ENCODE results near the gene CCN2.

CCN2 gene

GRCh38 chr6:131898718-131899117, 52.5 kb downstream of the CCN2 start:
- Histone ChIP-seq H3K4me3 (no peak overlapping the region), H3K27ac (no peak overlapping the region), H3K9me3 (no peaks in the 10 kb centered on the region), H3K36me3 (no peaks in the 10 kb centered on the region), H3K27me3 (no peaks in the 10 kb centered on the region), H3K4me1 (no peaks in the 10 kb centered on the region)
- TF ChIP-seq CTCF (IDR thresholded peaks at IDR 0.05), result no peak
- no peak for DNase-seq
- intact Hi-C loops (cut with DNase I; ENCODE audit: low total_unique reads), result no loop called here
